Type B pancreatic cell (in vitro differentiated cells): ENCODE measurements around the gene SIGLEC14. TPM values are rescaled to one million over a fixed set of nuclear protein-coding genes. Genes with fewer than 3 reads are reported as not detected.

Experiments used
- DNase-seq: peaks from one replicate; pipeline ENCODE4 v3.0.0; 2021; ENCODE audit warnings: mixed read lengths; ENCODE audit not compliant: unreplicated experiment; ENCODE audit errors: extremely low spot score
- H3K27ac Mint-ChIP-seq: 2 replicates; pipeline ENCODE4 v1.8.0; 2021; ENCODE audit warnings: mild to moderate bottlenecking, mixed read lengths
- H3K27me3 Mint-ChIP-seq: 2 replicates; pipeline ENCODE4 v1.8.0; 2021; ENCODE audit warnings: mixed read lengths
- H3K36me3 Mint-ChIP-seq: 2 replicates; pipeline ENCODE4 v1.8.0; 2021; ENCODE audit warnings: mixed read lengths
- H3K4me1 Mint-ChIP-seq: one replicate; pipeline ENCODE4 v1.8.0; 2021; ENCODE audit warnings: mixed read lengths; ENCODE audit not compliant: unreplicated experiment
- H3K4me3 Mint-ChIP-seq: 2 replicates; pipeline ENCODE4 v1.8.0; 2021; ENCODE audit warnings: mild to moderate bottlenecking, mixed read lengths
- H3K9me3 Mint-ChIP-seq: 2 replicates; pipeline ENCODE4 v1.8.0; 2021; ENCODE audit warnings: mixed read lengths
- total RNA-seq: library from RNA; stranded (reverse); gene quantifications from 2 replicates; pipeline ENCODE4 v1.2.1, GENCODE V29; 2021; ENCODE audit warnings: low replicate concordance
- TF ChIP-seq, protein P1 (sequence below): fragments of 200-600 bp; sonication (generic); conservative IDR thresholded peaks from 2 replicates; pipeline ENCODE4 v1.5.0; 2021; ENCODE audit warnings: antibody characterized with exemption, mild to moderate bottlenecking

The SIGLEC14 gene
- total RNA-seq, 1 donor from 2014 or later = not detected

DNA sequence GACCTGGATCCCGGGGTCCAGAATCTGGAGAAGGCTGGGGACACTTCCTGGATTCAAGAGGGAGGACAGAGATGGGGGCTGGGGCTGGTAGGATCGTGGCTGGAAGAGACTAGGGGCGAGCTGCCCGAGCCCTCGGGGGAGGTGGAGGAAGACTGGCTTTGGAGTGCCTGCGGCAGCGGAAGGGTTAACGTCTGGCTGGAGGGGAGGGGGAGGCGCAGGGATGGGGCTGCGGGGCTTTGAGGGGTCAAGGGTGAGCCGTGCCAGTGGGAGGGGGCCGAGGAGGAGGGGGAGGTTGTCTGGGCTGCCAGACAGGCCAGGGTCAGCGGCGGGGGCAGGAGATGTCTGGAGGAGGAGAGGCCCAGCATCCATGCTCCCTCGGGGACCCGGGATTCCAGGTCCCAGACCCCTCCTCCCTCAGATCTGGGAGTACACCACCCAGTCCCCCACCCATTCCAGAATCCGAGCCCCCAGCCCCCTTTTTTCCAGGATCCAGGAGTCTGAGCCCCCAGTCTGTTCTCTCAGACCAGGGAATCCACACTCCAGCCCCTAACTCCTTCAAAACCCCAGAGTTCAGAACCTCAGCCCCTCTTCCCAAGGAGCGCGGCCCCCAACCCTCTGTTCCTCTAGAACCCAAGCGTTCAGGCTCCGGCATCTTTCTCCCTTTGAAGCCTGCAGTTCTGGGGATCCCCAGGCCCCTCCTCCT lies 43.3 kb upstream of the SIGLEC14 start:
- Mint-ChIP-seq H3K36me3 (peaks cover 12% of the 10 kb centered on the region), H3K4me3 (peak overlapping the region; percentile 91), H3K4me1 (peaks cover 25% of the 10 kb centered on the region), H3K27me3 (no peaks in the 10 kb centered on the region), H3K27ac (peak overlapping the region; percentile 71), H3K9me3 (no peaks in the 10 kb centered on the region)
- TF ChIP-seq, protein P1, sequence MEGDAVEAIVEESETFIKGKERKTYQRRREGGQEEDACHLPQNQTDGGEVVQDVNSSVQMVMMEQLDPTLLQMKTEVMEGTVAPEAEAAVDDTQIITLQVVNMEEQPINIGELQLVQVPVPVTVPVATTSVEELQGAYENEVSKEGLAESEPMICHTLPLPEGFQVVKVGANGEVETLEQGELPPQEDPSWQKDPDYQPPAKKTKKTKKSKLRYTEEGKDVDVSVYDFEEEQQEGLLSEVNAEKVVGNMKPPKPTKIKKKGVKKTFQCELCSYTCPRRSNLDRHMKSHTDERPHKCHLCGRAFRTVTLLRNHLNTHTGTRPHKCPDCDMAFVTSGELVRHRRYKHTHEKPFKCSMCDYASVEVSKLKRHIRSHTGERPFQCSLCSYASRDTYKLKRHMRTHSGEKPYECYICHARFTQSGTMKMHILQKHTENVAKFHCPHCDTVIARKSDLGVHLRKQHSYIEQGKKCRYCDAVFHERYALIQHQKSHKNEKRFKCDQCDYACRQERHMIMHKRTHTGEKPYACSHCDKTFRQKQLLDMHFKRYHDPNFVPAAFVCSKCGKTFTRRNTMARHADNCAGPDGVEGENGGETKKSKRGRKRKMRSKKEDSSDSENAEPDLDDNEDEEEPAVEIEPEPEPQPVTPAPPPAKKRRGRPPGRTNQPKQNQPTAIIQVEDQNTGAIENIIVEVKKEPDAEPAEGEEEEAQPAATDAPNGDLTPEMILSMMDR = no peak
- DNase-seq = peak; percentile 82

DNA sequence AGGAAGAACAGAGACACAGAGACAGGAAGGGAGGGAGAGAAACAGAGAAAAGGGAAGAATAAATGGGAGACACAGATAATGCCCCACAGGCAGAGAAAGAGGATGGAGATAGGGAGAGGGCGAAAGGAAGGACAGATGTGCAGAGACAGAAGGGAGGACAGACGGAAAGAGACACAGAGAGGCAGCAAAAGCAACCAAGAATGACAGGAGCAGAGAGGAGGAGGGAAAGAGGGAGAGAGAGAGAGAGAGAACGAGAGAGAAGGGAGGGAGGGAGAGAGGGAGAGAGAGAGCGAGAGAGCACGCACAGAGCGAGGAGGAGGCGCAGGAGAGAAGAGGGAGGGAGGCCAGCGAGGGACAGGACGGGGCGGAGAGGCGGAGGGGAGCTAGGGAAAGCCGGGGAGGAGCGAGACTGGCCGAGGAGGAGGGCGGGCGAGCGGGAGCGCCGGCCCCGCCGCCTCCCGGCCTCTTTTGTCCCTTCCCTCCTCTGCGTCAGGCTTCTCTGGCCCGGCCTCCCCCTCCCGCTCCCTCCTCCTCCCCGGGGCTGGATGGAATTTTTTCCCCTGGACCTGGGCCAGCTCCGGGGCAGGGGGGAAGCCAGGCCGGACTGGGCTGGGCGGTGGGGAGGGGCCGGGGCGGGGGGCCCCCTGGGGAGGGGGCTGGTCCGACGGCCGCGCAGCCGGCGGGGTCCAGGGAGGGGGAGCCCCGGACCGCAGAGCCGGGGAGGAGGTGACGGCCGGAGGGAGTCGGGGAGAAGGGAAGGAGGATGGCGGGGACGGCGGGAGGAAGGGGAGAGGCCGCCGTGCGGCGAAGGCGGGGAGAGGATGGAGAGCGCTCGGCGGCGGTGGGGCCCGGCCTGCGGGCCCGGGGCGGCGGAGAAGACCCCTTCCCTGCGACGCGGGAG lies 42.3 kb upstream of the SIGLEC14 start:
- TF ChIP-seq, protein P1 = no peak
- Mint-ChIP-seq H3K27me3 (no peaks in the 10 kb centered on the region), H3K9me3 (no peaks in the 10 kb centered on the region), H3K4me1 (peaks cover 25% of the 10 kb centered on the region), H3K27ac (peak overlapping the region; percentile 88), H3K4me3 (peak overlapping the region; percentile 94), H3K36me3 (peaks cover 7% of the 10 kb centered on the region)
- DNase-seq = peak; percentile 90

DNA sequence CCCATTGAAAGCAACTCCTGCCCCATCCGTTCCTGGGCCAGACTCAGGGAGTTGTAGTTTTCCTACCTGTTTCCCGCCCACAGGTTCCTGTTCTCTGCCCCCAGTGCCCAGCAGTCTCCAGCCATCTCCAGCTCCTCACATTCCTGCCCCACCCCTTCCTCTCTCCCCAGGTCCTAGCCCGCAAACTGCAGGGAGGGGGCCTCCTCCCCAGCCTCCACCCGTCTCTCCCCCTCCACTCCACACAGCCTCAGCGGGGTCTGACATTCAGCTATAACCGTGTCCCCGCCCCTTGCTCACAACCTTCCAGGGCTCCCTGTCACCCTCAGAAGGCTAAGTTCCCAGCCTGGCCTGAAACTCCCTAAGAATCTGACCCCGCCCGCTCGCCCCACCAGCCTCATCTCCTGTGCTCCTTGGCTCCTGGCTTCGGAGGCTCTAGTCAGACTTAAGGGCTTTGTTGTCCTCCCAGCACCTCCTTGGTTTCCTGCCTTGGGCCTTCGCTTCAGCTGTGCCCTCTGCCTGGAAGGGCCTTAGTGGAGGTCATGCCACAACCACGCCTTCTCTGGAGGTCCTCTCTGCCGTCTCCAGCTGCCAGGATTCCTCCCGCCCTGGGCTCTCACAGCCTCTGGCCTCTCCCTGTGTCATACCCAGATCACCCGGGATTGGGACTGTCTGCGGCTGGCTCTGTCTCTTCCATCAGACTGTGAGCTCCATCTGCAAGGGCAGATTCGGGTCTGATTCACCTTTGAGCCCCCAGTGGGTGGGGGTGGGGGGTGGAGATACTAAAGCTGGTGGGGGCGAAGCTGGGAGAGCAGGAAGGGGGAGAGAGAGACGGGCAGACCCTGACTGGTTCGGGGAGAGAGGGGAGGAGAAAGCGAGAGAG lies 41.4 kb upstream of the SIGLEC14 start:
- TF ChIP-seq, protein P1 = no peak
- Mint-ChIP-seq H3K36me3 (peaks cover 7% of the 10 kb centered on the region), H3K9me3 (no peaks in the 10 kb centered on the region), H3K27ac (peak overlapping the region; percentile 88), H3K27me3 (no peaks in the 10 kb centered on the region), H3K4me1 (peaks cover 24% of the 10 kb centered on the region), H3K4me3 (peak overlapping the region; percentile 94)
- no peak for DNase-seq

DNA sequence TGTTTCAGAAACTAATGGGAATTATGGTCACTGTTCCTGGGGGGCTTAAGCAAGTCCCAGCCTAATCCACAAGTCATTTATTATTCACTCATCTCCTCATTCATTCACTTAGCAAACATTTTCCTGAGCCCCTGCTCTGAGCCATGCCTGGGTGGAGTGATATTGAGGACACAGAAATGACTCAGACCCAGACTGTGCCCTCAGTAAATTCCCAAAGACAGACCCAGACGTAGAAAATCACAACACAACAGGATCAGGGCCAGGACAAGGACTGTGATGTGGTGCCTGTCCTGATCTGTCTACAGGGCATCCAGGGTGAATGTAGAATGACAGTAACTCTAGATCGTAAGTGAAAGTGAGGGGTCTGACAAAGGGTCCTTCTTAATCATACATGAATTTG lies 39.5 kb upstream of the SIGLEC14 start:
- Mint-ChIP-seq H3K9me3 (peaks cover 5% of the 10 kb centered on the region), H3K4me3 (no peak overlapping the region), H3K27ac (no peak overlapping the region), H3K4me1 (peaks cover 12% of the 10 kb centered on the region), H3K27me3 (peaks cover under 1% of the 10 kb centered on the region), H3K36me3 (peaks cover 4% of the 10 kb centered on the region)
- DNase-seq = no peak
- TF ChIP-seq, protein P1 = no peak

DNA sequence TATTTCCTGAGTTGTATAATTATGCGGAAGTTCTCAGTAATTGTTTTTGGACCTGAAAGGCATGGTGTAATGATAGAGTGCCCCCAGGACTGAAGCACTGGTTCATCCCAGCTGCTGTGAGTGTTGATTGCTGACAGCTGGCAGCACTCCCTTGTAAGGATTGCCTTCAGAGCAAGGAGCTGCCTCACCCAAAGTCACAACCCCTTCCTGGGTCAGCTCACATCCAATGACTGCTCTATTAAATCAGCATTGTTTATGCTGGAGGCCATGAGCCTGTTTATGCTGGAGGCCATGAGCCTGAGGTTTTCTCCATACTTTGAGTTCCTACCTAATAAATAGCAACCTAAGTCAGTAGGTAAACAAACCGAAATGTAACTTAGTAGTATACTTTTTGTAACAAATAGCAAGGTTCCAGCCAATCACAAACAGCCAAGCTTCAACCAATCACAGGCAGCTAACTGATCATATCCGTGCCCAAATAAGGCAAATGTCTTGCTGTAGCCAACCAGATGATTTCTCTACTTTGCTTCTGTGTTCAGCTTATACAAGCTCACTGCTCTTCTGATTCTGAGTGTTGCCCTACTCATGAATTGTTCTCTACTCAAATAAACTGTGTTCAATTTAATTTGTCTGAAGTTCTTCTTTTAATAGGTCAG lies 34.8 kb upstream of the SIGLEC14 start:
- Mint-ChIP-seq H3K4me3 (no peak overlapping the region), H3K27me3 (peaks cover 31% of the 10 kb centered on the region), H3K36me3 (peaks cover 4% of the 10 kb centered on the region), H3K27ac (peak overlapping the region; percentile 74), H3K4me1 (no peaks in the 10 kb centered on the region), H3K9me3 (peaks cover 5% of the 10 kb centered on the region)
- no peak for DNase-seq
- TF ChIP-seq, protein P1 = no peak
